ENCODE results near the gene GNA14.

DNA sequence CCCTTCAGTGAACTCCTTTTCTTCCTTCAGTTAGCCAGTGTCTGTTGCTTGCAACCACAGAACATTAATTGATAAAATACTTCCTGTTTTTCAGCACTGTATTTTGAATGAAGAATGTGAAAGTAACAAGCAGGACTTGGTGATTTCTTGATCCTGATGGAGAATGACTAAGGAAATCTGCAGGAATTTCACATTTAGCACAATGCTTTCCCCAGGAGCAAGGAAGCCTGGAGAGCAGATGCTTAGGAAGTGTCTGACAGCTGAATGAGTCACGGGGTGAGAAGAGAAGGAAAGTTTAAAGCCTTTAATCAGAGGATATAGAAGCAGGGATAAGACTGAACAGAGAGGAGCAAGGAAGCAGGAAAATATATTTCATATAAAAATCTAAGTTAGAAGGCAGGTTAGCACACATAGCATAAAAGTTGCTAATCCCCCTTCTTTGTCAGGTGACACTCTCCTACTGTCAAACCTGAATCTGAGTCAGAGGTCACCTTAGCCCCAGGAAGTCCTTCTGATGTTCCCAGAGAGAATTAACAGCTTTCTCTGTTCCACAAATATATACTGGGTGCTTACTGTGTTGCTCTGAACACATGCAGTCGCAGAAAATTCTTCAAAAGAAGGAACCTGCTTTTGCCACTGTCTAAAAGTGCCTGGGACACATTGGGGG, 59.7 kb downstream of the GNA14 start:
- TF ChIP-seq SUZ12 (IDR thresholded peaks at IDR 0.05; ENCODE audit: extremely low read depth, insufficient read depth, insufficient read length) (no peak), ZNF274 (IDR thresholded peaks at IDR 0.05; ENCODE audit: low read depth, low read length) (no peak)
